ENCODE measurements around the gene PYROXD2. TPM values are rescaled to one million over a fixed set of nuclear protein-coding genes. Genes with fewer than 3 reads are reported as not detected.

Gene PYROXD2
- total RNA-seq, 1 donor = 6.5 TPM

DNA sequence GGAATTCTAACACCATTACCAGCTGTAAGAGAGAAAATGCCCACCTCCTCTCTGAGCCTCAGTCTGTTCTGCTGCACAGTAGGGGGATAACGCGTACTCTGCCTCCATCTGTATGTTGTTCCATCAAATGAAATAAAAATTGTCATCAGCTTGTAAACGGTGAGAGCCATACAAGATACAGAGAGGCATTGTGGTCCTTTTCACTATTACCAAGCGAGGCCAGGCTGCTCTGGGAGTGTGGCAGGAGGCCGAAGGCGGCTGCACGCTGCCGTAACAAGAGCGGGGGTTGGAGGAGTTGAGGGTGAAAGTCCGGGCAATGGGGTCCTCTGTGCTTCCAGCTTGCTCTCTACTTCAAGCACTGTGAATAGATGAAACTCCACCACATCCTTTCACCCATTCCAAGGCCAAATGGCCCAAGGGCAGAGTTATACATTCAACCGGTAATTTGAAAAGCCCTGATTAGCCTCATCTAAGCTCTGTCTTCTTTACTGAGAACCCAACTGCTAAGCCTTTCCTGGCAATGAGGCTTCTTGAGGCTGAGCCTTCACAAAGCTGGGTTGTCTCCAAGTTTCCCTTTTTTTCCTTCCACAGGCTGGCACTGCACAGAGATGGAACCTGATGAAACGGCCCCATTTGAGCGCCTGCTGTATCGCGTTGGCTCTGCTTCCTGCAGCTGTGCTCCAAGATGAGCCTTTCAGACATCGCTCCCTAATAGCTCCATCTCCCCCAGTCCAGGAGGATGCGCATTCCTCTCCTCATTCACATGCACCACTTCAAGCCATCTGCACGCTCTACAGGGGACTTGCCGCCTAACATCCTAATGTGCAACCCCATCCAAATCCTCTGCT is 47.2 kb downstream of the PYROXD2 start:
- no peak overlapping the region for H3K4me3 ChIP-seq (ENCODE audit: low read depth, low read length)
- no peak for DNase-seq (ENCODE audit: low read depth)
- TF ChIP-seq, protein P1, sequence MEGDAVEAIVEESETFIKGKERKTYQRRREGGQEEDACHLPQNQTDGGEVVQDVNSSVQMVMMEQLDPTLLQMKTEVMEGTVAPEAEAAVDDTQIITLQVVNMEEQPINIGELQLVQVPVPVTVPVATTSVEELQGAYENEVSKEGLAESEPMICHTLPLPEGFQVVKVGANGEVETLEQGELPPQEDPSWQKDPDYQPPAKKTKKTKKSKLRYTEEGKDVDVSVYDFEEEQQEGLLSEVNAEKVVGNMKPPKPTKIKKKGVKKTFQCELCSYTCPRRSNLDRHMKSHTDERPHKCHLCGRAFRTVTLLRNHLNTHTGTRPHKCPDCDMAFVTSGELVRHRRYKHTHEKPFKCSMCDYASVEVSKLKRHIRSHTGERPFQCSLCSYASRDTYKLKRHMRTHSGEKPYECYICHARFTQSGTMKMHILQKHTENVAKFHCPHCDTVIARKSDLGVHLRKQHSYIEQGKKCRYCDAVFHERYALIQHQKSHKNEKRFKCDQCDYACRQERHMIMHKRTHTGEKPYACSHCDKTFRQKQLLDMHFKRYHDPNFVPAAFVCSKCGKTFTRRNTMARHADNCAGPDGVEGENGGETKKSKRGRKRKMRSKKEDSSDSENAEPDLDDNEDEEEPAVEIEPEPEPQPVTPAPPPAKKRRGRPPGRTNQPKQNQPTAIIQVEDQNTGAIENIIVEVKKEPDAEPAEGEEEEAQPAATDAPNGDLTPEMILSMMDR (IDR thresholded peaks at IDR 0.05; ENCODE audit: insufficient read depth, low read length) = no peak

- no peak overlapping the region for H3K4me3 ChIP-seq (ENCODE audit: low read depth, low read length)
- DNase-seq (ENCODE audit: low read depth) = no peak
- TF ChIP-seq, protein P1 (IDR thresholded peaks at IDR 0.05; ENCODE audit: insufficient read depth, low read length) = no peak
Observed at GRCh38 chr10:98366062-98366530, 48.9 kb downstream of the PYROXD2 start.

DNA sequence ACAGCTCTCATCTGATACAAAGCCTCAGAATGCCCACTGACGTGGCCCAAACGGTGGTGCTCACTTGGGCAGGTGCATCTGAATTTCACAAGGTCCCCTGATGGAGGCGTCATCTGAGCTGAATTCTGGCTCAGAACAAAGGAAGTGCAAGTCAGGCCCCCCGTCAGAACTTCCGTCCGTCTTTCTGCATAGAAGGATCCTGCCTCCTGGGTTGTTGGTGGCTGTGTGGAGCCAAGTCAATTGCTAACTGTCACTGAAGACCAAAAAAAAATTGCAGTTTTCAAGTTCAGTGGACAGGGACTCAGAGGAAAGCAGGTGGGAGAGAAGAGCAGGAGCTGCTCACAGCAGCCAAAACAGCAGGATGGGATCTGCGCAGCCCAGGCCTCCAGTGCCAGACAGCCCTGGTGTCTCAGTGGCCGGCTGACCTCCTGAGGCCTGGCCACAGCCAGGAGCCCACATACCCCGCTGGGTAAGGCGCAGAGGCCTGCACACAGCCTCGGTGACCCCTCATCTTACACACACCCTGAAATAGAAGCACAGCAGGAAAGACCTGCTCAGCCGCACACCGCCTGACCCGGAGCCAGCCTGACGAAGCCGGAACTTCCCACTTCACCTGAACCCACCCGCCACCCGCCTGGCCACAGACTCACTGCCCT is 49.4 kb downstream of the PYROXD2 start:
- TF ChIP-seq, protein P1 (IDR thresholded peaks at IDR 0.05; ENCODE audit: insufficient read depth, low read length) = no peak
- no peak overlapping the region for H3K4me3 ChIP-seq (ENCODE audit: low read depth, low read length)
- DNase-seq (ENCODE audit: low read depth) = no peak

GRCh38 chr10:98364432-98365102 is 50.4 kb downstream of the PYROXD2 start:
- H3K4me3 ChIP-seq (ENCODE audit: low read depth, low read length) = no peak overlapping the region
- TF ChIP-seq, protein P1 (IDR thresholded peaks at IDR 0.05; ENCODE audit: insufficient read depth, low read length) = no peak
- no peak for DNase-seq (ENCODE audit: low read depth)

DNA sequence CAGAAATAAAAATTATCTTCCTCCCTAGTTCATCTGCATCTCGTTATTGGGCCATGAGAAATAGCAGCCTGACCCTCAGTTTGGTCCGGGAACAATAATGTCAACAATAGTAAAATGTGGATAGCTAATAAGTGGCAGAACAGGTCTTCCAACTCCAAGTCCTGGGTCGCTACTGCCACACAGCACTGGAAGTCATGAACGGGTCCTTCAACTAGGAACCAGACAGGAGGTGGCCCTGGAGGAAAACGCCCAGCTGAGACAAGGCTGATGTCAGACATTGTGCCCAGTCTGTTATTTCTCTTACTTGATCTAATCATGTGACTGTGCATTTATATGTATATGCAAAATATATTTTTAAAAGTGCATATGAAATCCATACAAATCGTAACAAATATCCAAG is 51.8 kb downstream of the PYROXD2 start:
- H3K4me3 ChIP-seq (ENCODE audit: low read depth, low read length) = no peak overlapping the region
- TF ChIP-seq, protein P1 (IDR thresholded peaks at IDR 0.05; ENCODE audit: insufficient read depth, low read length) = no peak

DNA sequence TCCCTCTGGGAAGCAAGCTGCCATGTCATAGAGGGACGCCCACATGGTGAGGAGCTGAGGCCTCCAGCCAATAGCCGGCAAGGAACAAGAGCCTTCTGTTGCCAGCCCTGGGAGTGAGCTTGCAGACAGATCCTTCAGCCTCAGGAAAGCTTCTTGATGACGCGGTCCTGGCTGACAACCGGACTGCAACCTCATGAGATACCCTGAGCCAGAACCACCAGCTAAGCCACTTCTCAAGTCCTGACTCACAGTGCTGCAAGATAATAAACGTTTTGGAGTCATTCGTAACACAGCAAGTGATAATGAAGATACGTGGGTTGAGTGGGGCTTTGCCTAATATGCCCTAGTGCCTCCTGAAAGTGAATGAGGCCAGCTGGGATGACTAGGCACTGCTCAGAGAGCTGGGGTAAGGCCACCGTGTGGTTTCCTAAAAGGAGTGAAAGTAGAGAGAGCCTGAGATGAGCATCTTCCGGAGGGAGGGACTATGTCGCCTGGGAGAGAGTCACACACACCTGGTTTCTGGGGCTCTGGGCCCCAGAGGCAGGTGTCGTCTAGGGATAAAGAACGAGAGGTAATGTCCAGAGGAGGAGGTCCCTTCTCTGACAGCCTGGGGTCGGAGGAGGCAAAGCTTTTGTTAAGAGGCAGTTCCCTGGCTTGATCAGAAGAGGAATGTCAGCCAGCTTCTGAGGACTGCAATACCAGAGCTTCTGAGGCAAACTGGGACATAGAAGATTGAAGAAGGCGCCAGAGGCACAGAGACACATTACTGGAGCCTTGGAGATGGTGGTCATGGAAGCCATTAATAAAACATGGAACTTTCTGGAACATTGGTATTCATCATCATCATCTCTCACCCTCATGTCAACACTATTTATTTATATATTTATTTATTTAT is 53.6 kb downstream of the PYROXD2 start:
- peak; percentile 100 for DNase-seq (ENCODE audit: low read depth)
- TF ChIP-seq, protein P1 (IDR thresholded peaks at IDR 0.05; ENCODE audit: insufficient read depth, low read length) = no peak
- peak overlapping the region; percentile 26 for H3K4me3 ChIP-seq (ENCODE audit: low read depth, low read length)

More for the DNA sequence above, 51.8 kb downstream of the PYROXD2 start:
- no peak for DNase-seq (ENCODE audit: low read depth)
